Measurements from ENCODE around the gene CMTR2.

CMTR2 gene

GRCh38 chr16:71276589-71277334 lies 12.4 kb downstream of the CMTR2 start:
- no peak for DNase-seq

GRCh38 chr16:71273384-71273783 lies 15.8 kb downstream of the CMTR2 start:
- no peak for DNase-seq

GRCh38 chr16:71264299-71264698 lies 24.9 kb downstream of the CMTR2 start:
- no peak for DNase-seq

GRCh38 chr16:71263582-71263981 lies 25.6 kb downstream of the CMTR2 start:
- no peak for DNase-seq

GRCh38 chr16:71262391-71262790 lies 26.8 kb downstream of the CMTR2 start:
- DNase-seq: no peak

- no peak for DNase-seq
Observed at GRCh38 chr16:71260995-71261394, 28.2 kb downstream of the CMTR2 start.

- DNase-seq: no peak
Observed at GRCh38 chr16:71259086-71259485, 30.1 kb downstream of the CMTR2 start.

- DNase-seq: peak in 1 of 14 donors; percentile 11
Observed at GRCh38 chr16:71258372-71258771, 30.8 kb downstream of the CMTR2 start.

- no peak for DNase-seq
Observed at GRCh38 chr16:71257768-71258167, 31.4 kb downstream of the CMTR2 start.

- DNase-seq: peak in 9 of 14 donors; percentile 11 to 61 (median 33)
Observed at GRCh38 chr16:71255721-71256120, 33.5 kb downstream of the CMTR2 start.

- DNase-seq: peak in 1 of 14 donors; percentile 8
Observed at GRCh38 chr16:71254832-71255525, 34.2 kb downstream of the CMTR2 start.

- no peak for DNase-seq
Observed at GRCh38 chr16:71250461-71251235, 38.6 kb downstream of the CMTR2 start.

GRCh38 chr16:71249399-71249798 lies 39.8 kb downstream of the CMTR2 start:
- DNase-seq: peak in 1 of 14 donors; percentile 10

GRCh38 chr16:71247478-71247877 lies 41.7 kb downstream of the CMTR2 start:
- DNase-seq: no peak

- no peak for DNase-seq
Observed at GRCh38 chr16:71246309-71246708, 42.9 kb downstream of the CMTR2 start.

- DNase-seq: no peak
Observed at GRCh38 chr16:71244521-71244920, 44.7 kb downstream of the CMTR2 start.

- DNase-seq: no peak
Observed at GRCh38 chr16:71242601-71243000, 46.6 kb downstream of the CMTR2 start.

GRCh38 chr16:71242036-71242435 lies 47.2 kb downstream of the CMTR2 start:
- DNase-seq: no peak
